ENCODE results near the gene JARID2. TPM values are rescaled to one million over a fixed set of nuclear protein-coding genes. Genes with fewer than 3 reads are reported as not detected.

Gene JARID2
- total RNA-seq, 4 donors from 2014 or later: 6.6 to 8.1 (median 7.5) TPM

- H3K9me3 ChIP-seq: no peaks in the 10 kb centered on the region
- intact Hi-C loops (cut with DNase I): no loop called here
- no peak overlapping the region for H3K27ac ChIP-seq
- H3K27me3 ChIP-seq: no peaks in the 10 kb centered on the region
- H3K36me3 ChIP-seq: peaks cover 6 to 7% of the 10 kb centered on the region in 2 donors
- no peak for DNase-seq
- TF ChIP-seq CTCF (IDR thresholded peaks at IDR 0.05) (no peak), POLR2A (IDR thresholded peaks at IDR 0.05) (no peak)
- H3K4me3 ChIP-seq (replicated peaks in 1 of 3): no peak overlapping the region
- 100% methylated on average over 6 of the region's 6 CpGs for WGBS, 2 donors
- peaks cover 6 to 14% of the 10 kb centered on the region in 2 donors for H3K4me1 ChIP-seq
Observed at GRCh38 chr6:15510121-15510520, 264.3 kb downstream of the JARID2 start.

GRCh38 chr6:15510536-15511247 is 264.8 kb downstream of the JARID2 start:
- no peak for DNase-seq
- no peak for TF ChIP-seq POLR2A (IDR thresholded peaks at IDR 0.05)
- no peak for TF ChIP-seq CTCF (IDR thresholded peaks at IDR 0.05)
- H3K27me3 ChIP-seq: no peaks in the 10 kb centered on the region
- peaks cover under 1 to 9% of the 10 kb centered on the region in 2 donors for H3K4me1 ChIP-seq
- H3K9me3 ChIP-seq: no peaks in the 10 kb centered on the region
- WGBS, 2 donors: 84 to 94% methylated on average over 16 of the region's 16 CpGs
- intact Hi-C loops (cut with DNase I): no loop called here
- H3K4me3 ChIP-seq (replicated peaks in 1 of 3): no peak overlapping the region
- no peak overlapping the region for H3K27ac ChIP-seq
- H3K36me3 ChIP-seq: peaks cover 6 to 7% of the 10 kb centered on the region in 2 donors

GRCh38 chr6:15511248-15512125 is 265.6 kb downstream of the JARID2 start:
- Histone ChIP-seq H3K27me3 (no peaks in the 10 kb centered on the region), H3K27ac (no peak overlapping the region), H3K4me3 (replicated peaks in 1 of 3) (no peak overlapping the region), H3K9me3 (no peaks in the 10 kb centered on the region), H3K36me3 (peaks cover 7 to 9% of the 10 kb centered on the region in 2 donors), H3K4me1 (peaks cover 0 to 4% of the 10 kb centered on the region in 2 donors)
- no peak for DNase-seq
- TF ChIP-seq CTCF (IDR thresholded peaks at IDR 0.05): no peak
- TF ChIP-seq POLR2A (IDR thresholded peaks at IDR 0.05): no peak
- intact Hi-C loops (cut with DNase I): no loop called here
- 92 to 94% methylated on average over 10 to 14 of the region's 14 CpGs for WGBS, 2 donors

GRCh38 chr6:15512126-15512525 is 266.3 kb downstream of the JARID2 start:
- H3K4me1 ChIP-seq: peaks cover 0 to 4% of the 10 kb centered on the region in 2 donors
- 68 to 70% methylated on average over 17 to 18 of the region's 18 CpGs for WGBS, 2 donors
- TF ChIP-seq POLR2A (IDR thresholded peaks at IDR 0.05): no peak
- TF ChIP-seq CTCF (IDR thresholded peaks at IDR 0.05): peak in 4 of 6 experiments; percentile 12 to 35 (median 33)
- no peak overlapping the region for H3K4me3 ChIP-seq (replicated peaks in 1 of 3)
- no peaks in the 10 kb centered on the region for H3K9me3 ChIP-seq
- H3K27ac ChIP-seq: no peak overlapping the region
- H3K27me3 ChIP-seq: no peaks in the 10 kb centered on the region
- peaks cover 7 to 9% of the 10 kb centered on the region in 2 donors for H3K36me3 ChIP-seq
- intact Hi-C loops (cut with DNase I): no loop called here
- peak; percentile 31 to 38 for DNase-seq

All from thyroid gland (tissue), 4 donors.